HUES64 (cell line): Measurements from ENCODE around the gene MOB3C.

ENCODE experiments used
- H3K27ac ChIP-seq: 2 replicates; pipeline ENCODE4 v1.7.0; 2013; ENCODE audit warnings: low read depth, low read length, inconsistent platforms
- H3K27me3 ChIP-seq: 2 replicates; pipeline ENCODE4 v1.6.1; 2013; ENCODE audit warnings: mild to moderate bottlenecking, low read length; ENCODE audit not compliant: insufficient read depth
- H3K36me3 ChIP-seq: 2 replicates; pipeline ENCODE4 v1.6.1; 2013; ENCODE audit warnings: mild to moderate bottlenecking, low read length; ENCODE audit not compliant: insufficient read depth
- H3K4me1 ChIP-seq: 2 replicates; pipeline ENCODE4 v1.6.1; 2013; ENCODE audit warnings: mild to moderate bottlenecking, low read length, moderate library complexity; ENCODE audit not compliant: insufficient read depth
- H3K4me3 ChIP-seq: 2 replicates; pipeline ENCODE4 v1.5.1; 2013; ENCODE audit warnings: mild to moderate bottlenecking, low read length, moderate library complexity
- H3K9ac ChIP-seq: 2 replicates; pipeline ENCODE4 v1.6.1; 2013; ENCODE audit warnings: mild to moderate bottlenecking, low read depth, low read length
- H3K9me3 ChIP-seq: 2 replicates; pipeline ENCODE4 v1.6.1; 2013; ENCODE audit warnings: low read depth, low read length; ENCODE audit not compliant: insufficient read depth
- WGBS: fragments of 150-250, 120-280 bp; methylation state at CpG from one replicate; pipeline ENCODE4 v1.1.7; 2013; ENCODE audit warnings: missing lambda C conversion rate; 5-methylcytosine and 5-hydroxymethylcytosine counted together

MOB3C gene

DNA sequence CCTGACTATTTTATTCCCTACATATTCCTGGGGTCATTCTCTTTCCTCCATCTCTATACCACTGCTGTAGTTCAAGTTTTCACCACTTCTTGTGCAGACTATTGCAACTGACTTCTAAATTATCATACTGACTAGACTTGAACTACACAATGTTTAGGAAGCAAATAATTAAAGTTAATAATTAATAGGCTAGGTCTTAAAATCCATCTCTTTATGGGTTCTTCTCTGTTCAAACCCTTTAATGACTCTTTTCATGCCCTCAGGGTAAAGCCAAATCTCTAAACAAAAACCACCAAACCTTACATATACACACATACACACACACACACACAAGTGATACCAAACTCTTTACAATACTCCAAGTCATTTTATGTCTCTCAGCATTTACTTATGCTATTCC is 22.3 kb upstream of the MOB3C start:
- Histone ChIP-seq H3K27me3 (no peaks in the 10 kb centered on the region), H3K9ac (no peak overlapping the region), H3K4me1 (no peaks in the 10 kb centered on the region), H3K27ac (no peak overlapping the region), H3K4me3 (no peak overlapping the region), H3K9me3 (no peaks in the 10 kb centered on the region), H3K36me3 (peaks cover 38% of the 10 kb centered on the region)

DNA sequence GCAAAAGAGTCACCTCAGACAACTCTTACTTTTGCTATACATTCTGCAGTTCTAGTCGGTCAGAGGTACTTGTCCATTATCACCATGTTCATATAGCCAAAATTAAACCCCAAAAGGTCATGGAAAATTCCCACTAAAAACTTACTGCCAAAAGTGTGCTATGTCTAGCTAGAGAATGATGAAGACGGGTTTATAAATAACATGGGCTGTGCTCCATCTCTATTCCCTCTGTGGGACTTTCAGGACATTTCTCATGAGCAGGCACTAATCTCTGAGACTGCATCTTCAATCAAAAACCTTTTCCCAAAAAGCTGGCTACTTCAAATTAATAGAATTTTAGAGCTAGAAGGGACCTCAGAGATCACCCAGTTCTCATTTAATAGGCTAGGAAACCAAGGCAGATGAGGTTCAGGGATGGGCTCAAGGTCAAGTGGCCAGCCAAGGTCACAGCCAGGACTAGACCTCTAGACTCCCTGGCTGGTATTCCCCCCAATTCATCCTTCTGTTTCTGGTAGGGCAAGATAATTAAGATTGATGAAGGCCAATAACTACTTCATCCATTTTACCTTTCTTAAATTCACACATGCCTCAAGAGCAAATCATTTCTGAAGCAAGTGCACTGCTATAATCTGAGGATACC is 21.0 kb upstream of the MOB3C start:
- WGBS, result 46% methylated on average over 2 of the region's 2 CpGs
- no peak overlapping the region for H3K27ac ChIP-seq
- H3K9me3 ChIP-seq, result no peaks in the 10 kb centered on the region
- no peak overlapping the region for H3K9ac ChIP-seq
- H3K27me3 ChIP-seq, result no peaks in the 10 kb centered on the region
- no peak overlapping the region for H3K4me3 ChIP-seq
- H3K4me1 ChIP-seq, result no peaks in the 10 kb centered on the region
- H3K36me3 ChIP-seq, result peaks cover 42% of the 10 kb centered on the region

DNA sequence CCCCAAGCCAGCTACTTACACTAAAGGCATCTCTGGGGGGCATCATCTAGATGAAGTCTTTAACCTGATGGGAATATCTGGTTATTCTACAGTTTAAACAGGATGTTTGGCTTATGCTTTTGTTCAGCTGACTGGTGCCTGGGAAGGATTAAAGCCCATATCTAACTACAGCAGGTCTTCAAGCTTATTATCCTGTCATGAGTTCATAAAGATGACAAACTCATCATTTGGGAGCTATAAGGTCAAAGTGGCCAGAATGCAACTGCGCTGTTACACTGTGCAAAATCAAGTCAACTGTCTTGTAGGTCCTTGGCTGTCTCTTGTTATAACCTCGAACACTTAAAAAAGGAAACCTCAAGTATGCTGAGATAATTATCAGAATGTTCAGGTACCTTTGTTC is 18.6 kb upstream of the MOB3C start:
- no peak overlapping the region for H3K9ac ChIP-seq
- H3K4me1 ChIP-seq, result no peaks in the 10 kb centered on the region
- WGBS, result 100% methylated on average over 2 of the region's 2 CpGs
- peaks cover 51% of the 10 kb centered on the region for H3K36me3 ChIP-seq
- H3K27ac ChIP-seq, result no peak overlapping the region
- no peaks in the 10 kb centered on the region for H3K9me3 ChIP-seq
- no peaks in the 10 kb centered on the region for H3K27me3 ChIP-seq
- no peak overlapping the region for H3K4me3 ChIP-seq

DNA sequence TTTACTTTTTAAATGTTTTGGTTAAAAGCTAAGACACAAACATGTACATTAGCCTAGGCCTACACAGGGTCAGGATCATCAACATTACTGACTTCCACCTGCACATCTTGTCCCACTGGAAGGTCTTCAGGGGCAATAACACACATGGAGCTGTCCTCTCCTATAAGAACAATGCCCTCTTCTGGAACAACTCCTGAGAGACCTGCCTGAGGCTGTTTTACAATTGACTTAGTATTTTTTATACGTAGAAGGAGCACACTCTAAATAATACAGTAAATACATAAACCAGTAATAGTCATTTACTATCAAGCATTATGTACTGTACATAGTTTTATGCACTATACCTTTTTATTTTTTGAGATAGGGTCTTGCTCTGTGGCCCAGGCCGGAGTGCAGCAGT is 14.1 kb upstream of the MOB3C start:
- H3K9ac ChIP-seq, result no peak overlapping the region
- H3K27ac ChIP-seq, result no peak overlapping the region
- 89% methylated on average over 1 of the region's 2 CpGs for WGBS
- H3K9me3 ChIP-seq, result no peaks in the 10 kb centered on the region
- H3K4me3 ChIP-seq, result no peak overlapping the region
- H3K4me1 ChIP-seq, result no peaks in the 10 kb centered on the region
- H3K36me3 ChIP-seq, result peaks cover 42% of the 10 kb centered on the region
- no peaks in the 10 kb centered on the region for H3K27me3 ChIP-seq

DNA sequence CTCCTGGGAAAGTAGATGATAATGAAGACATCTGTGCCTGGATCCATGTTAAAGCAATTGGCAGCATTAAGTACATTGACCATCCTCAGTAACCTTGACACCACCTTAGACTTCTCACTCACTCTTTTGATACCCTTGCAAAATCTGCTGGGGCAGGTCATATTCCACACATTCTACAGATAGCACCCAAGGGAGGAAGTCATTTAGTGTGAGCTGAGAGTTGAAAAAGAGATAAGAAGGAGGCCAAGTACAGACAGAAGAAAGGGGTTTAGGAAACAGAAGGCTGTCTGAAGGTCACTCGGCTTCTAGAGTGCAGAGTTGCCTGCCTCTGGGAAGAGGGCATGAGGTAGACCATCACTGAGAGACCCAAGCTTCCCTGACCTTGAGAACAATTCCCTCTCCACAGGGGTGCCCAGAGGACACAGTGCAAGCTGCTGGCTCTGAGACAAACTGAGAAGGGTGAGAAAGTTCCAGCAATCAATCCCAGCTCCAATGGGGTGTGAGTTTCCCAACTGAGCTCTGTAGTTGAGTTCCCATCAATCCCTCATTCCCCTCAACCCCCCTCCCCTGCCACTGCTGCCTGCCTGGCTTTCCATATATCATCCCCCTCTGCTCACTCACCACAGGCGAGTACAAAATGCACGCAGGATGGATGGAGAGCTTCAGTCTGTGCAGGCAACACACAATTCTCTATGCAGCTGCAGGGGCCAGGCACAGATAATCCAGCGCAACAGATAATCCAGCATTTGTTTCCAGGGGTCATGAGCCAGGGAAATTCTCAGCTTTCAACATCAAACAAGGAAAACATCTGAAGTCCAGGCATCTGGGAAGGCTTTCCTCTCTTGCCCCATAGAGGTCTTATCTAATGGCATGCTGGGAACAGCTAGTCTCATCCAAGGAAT is 7.4 kb upstream of the MOB3C start:
- 78% methylated on average over 4 of the region's 4 CpGs for WGBS
- Histone ChIP-seq H3K9ac (no peak overlapping the region), H3K27ac (no peak overlapping the region)

DNA sequence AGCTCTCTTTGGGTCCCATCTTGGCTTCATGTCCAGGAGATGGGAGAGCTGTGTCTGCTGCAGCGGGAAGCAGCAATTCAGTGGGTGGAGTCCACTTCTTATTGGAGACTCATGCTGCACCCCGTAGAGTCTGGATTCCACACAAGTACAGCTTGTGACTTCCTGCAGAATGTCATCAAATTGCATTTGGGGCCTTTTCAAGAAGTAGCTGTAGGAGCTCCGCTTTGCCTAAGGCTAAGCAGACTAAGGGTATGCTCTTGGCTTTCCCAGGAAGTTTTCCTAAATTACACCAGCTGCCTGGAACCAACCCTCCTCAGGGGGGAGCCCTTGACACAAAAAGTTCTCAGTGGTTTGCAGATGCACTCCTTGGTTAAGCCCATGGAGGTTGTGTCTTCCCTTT is 5.7 kb upstream of the MOB3C start:
- Histone ChIP-seq H3K9me3 (no peaks in the 10 kb centered on the region), H3K36me3 (no peaks in the 10 kb centered on the region), H3K9ac (no peak overlapping the region), H3K27me3 (peaks cover 18% of the 10 kb centered on the region), H3K4me3 (no peak overlapping the region), H3K27ac (no peak overlapping the region), H3K4me1 (peaks cover 4% of the 10 kb centered on the region; the same call in 1 of the 2 replicates)
- 81% methylated on average over 3 of the region's 3 CpGs for WGBS

More for the DNA sequence above, 7.4 kb upstream of the MOB3C start:
- Histone ChIP-seq H3K36me3 (no peaks in the 10 kb centered on the region), H3K4me3 (no peak overlapping the region), H3K4me1 (peaks cover 4% of the 10 kb centered on the region; the same call in 1 of the 2 replicates), H3K9me3 (no peaks in the 10 kb centered on the region), H3K27me3 (peaks cover 3% of the 10 kb centered on the region; the same call in 1 of the 2 replicates)

DNA sequence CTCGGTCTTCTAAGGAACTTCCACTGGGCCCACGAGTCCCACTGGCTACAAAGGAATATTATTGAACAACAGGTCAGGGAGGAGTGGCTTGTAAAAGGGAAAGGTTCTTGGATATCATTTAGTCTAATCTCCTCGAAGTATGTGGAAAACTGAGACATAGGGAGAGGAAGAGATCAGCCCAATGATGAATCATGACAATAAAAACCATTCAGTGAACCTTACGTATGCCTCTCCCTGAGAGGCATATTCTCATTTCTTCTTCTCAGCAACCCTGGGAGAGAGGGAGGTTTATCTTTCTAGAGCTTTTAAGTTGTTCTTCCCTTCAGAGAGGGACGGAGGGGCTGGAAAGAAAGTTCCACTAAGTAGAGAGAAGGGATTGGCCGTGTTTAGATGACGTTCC is 5.3 kb upstream of the MOB3C start:
- H3K9me3 ChIP-seq, result no peaks in the 10 kb centered on the region

DNA sequence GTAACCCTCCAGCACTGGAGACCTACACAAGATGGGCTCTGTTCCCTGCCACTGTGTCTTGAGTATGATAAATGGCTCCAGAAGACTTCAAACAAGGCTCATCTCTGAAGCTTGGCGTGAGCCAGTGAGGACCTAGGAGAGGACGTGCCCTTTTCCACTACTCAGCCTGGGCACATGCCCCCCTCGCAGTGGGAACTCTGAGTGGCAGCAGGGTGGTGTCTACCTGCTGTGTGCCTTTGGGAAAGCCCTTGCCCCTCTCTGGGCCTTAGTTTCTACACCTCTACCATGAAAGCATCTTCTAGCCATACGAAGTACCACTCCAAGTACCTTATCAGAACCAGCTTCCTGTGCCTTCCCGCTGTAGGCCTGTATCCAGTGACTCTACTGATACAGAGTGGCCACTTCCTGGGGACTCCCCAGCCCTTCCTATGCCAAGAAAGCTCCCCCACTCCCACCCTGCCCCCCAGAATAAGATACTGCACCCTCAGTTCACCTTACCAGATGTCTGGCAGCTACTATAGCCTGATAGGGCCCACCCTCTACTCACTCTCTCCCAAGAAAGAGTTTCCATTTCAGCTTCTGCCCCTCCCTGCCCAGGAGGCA is 3.1 kb upstream of the MOB3C start:
- Histone ChIP-seq H3K27me3 (peaks cover 24% of the 10 kb centered on the region), H3K9me3 (no peaks in the 10 kb centered on the region), H3K36me3 (no peaks in the 10 kb centered on the region), H3K9ac (no peak overlapping the region), H3K27ac (no peak overlapping the region), H3K4me3 (no peak overlapping the region), H3K4me1 (peaks cover 8% of the 10 kb centered on the region; the same call in 1 of the 2 replicates)
- 87% methylated on average over 5 of the region's 5 CpGs for WGBS

More for the DNA sequence above, 5.3 kb upstream of the MOB3C start:
- 86% methylated on average over 7 of the region's 7 CpGs for WGBS
- Histone ChIP-seq H3K9ac (no peak overlapping the region), H3K27ac (no peak overlapping the region), H3K27me3 (peaks cover 22% of the 10 kb centered on the region), H3K36me3 (no peaks in the 10 kb centered on the region), H3K4me1 (peaks cover 7% of the 10 kb centered on the region; the same call in 1 of the 2 replicates), H3K4me3 (no peak overlapping the region)

DNA sequence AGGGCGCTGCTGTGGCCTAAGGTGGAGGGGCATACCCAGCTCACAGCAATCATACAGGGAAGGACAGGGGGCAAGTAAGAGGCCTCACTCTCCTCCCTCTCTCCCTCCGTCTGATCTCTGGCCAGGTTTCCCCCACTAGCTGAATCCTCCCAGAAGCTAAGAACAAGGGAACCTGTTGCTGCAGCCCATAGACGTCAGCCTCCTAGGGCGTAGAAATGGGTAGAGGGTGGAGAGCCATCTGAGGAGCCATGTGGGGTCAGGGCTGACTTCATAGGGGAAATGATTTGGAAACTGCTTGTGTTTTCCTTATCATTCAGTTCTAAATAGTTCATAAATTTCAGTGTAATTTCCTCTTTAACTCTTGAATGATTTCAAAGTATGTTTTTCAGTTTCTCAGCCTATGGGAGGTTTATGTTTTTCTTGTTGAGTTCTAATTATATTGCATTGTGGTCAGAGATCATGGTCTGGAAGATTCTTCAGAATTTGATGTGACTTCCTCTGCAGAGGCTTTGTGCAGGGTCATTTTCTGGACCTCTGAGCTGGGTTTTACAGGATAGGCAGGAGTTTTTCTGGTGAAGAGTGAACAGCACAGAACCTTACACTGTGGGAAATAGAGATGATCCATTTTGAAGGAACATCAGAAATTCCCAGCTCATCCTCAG is 2.3 kb upstream of the MOB3C start:
- Histone ChIP-seq H3K36me3 (no peaks in the 10 kb centered on the region), H3K9ac (no peak overlapping the region), H3K4me3 (no peak overlapping the region), H3K27me3 (peaks cover 24% of the 10 kb centered on the region), H3K9me3 (no peaks in the 10 kb centered on the region), H3K4me1 (peaks cover 13% of the 10 kb centered on the region; the same call in 1 of the 2 replicates), H3K27ac (no peak overlapping the region)
- 82% methylated on average over 4 of the region's 4 CpGs for WGBS

DNA sequence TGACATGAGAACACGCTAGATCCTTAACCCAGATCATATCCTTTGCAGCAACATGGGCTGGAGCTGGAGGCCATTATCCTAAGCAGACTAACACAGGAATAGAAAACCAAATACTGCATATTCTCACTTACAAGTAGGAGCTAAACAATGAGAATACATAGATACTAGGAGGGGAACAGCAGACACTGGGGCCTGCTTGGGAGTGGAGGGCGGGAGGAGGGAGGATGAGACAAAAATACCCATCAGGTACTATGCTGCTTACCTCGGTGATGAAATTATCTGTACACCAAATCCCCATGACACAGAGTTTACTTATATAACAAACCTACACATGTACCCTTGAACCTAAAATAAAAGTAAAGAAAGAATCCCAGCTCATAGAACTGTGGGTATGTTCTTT is 1.2 kb upstream of the MOB3C start:
- Histone ChIP-seq H3K9me3 (no peaks in the 10 kb centered on the region), H3K4me3 (no peak overlapping the region), H3K4me1 (peaks cover 20% of the 10 kb centered on the region), H3K9ac (no peak overlapping the region), H3K27me3 (peaks cover 24% of the 10 kb centered on the region), H3K36me3 (no peaks in the 10 kb centered on the region), H3K27ac (no peak overlapping the region)
- WGBS, result 98% methylated on average over 2 of the region's 3 CpGs
